GM12878 (cell line): ENCODE measurements around the gene METRNL. TPM values are rescaled to one million over a fixed set of nuclear protein-coding genes. Genes with fewer than 3 reads are reported as not detected.

Source experiments
- ATAC-seq: fragments of 200-7000 bp; cut with Tn5 transposase; 3 replicates; pipeline ENCODE4 v1.9.1; 2020; ENCODE audit warnings: mild to moderate bottlenecking, moderate library complexity
- BruUV-seq: library from RNA; stranded (reverse); fragments of 400-500 nt; replicated peaks from 2 replicates; lab custom pipeline; 2021; lab: Mats Ljungman, UMichigan
- CTCF ChIA-PET: fragments of 300-600 bp; sonication (Branson Sonifier 250); formaldehyde crosslinking; extraction: SDS; loops from one replicate; lab custom pipeline; 2021; ENCODE audit warnings: inconsistent platforms; lab: Yijun Ruan, JAX
- POLR2A ChIA-PET: fragments of 350-600 bp; formaldehyde crosslinking; extraction: SDS; loops from one replicate; lab custom pipeline; 2021; ENCODE audit warnings: inconsistent platforms; lab: Charles Lee
- RAD21 ChIA-PET: fragments of 300-600 bp; sonication (Branson Sonifier 250); formaldehyde crosslinking; loops from one replicate; lab custom pipeline; 2023; ENCODE audit warnings: antibody characterized with exemption; ENCODE audit not compliant: unreplicated experiment; lab: Charles Lee
- SMC1A ChIA-PET: fragments of 300-600 bp; sonication (Branson Sonifier 250); formaldehyde crosslinking; loops from one replicate; lab custom pipeline; 2023; ENCODE audit not compliant: unreplicated experiment, uncharacterized antibody; lab: Charles Lee
- DNase-seq: peaks from one replicate; pipeline ENCODE4 v3.0.0-alpha.2; 2011; ENCODE audit warnings: low read depth, low spot score
- FAIRE-seq: peaks from 3 replicates; lab custom pipeline; 2011; peaks lifted over from hg19 to GRCh38; lab: Jason Lieb, UNC
- H2AFZ ChIP-seq: 2 replicates; pipeline ENCODE4 v1.6.0; 2011; ENCODE audit warnings: low read depth, low read length, control low read depth; ENCODE audit not compliant: control insufficient read depth
- H3K27ac ChIP-seq: 2 replicates; pipeline ENCODE4 v1.5.1; 2011; ENCODE audit warnings: control low read depth; ENCODE audit not compliant: control insufficient read depth, insufficient read depth
- H3K27me3 ChIP-seq, 2 experiments: replicated peaks in 1 of 2; 2 replicates each; pipeline versions ENCODE4 v1.6.0 to v1.6.1; 2011; ENCODE audit warnings: low read length in 1 of 2; ENCODE audit not compliant: control insufficient read depth in 2 of 2, insufficient read depth in 2 of 2
- H3K36me3 ChIP-seq, 2 experiments: 2 replicates each; pipeline ENCODE4 v1.5.1; 2011; ENCODE audit warnings: low read length in 1 of 2; ENCODE audit not compliant: control insufficient read depth in 2 of 2, insufficient read depth in 2 of 2
- H3K4me1 ChIP-seq: 2 replicates; pipeline ENCODE4 v1.6.1; 2011; ENCODE audit warnings: mild to moderate bottlenecking, low read length, moderate library complexity, mixed read lengths; ENCODE audit not compliant: control insufficient read depth, insufficient read depth
- H3K4me2 ChIP-seq: 2 replicates; pipeline ENCODE4 v1.6.0; 2011; ENCODE audit warnings: control low read depth; ENCODE audit not compliant: control insufficient read depth, insufficient read depth
- H3K4me3 ChIP-seq: fragments of 200-600 bp; sonication (generic); 2 replicates; pipeline ENCODE4 v1.5.1; 2016
- H3K79me2 ChIP-seq: 2 replicates; pipeline ENCODE4 v1.6.0; 2011; ENCODE audit warnings: low read length; ENCODE audit not compliant: control insufficient read depth, insufficient read depth
- H3K9ac ChIP-seq: 2 replicates; pipeline ENCODE4 v1.8.0; 2011; ENCODE audit warnings: low read length, control low read depth, mixed read lengths; ENCODE audit not compliant: control insufficient read depth, insufficient read depth
- H3K9me3 ChIP-seq: replicated peaks from 3 replicates; pipeline ENCODE4 v1.5.1; 2011; ENCODE audit warnings: mild to moderate bottlenecking, low read length; ENCODE audit not compliant: control insufficient read depth, insufficient read depth
- H4K20me1 ChIP-seq: 2 replicates; pipeline ENCODE4 v1.6.0; 2011; ENCODE audit not compliant: control insufficient read depth, insufficient read depth
- CHD4 ChIP-seq: fragments of 200-600 bp; sonication (generic); IDR thresholded peaks from 2 replicates; pipeline ENCODE4 v1.6.1; 2016; ENCODE audit warnings: mild to moderate bottlenecking
- CUX1 ChIP-seq: IDR thresholded peaks from 2 replicates; pipeline ENCODE4 v1.6.1; 2012; ENCODE audit warnings: improper control_type of control experiment, low read depth, low read length; ENCODE audit not compliant: insufficient replicate concordance
- EZH2 ChIP-seq: IDR thresholded peaks from 2 replicates; pipeline ENCODE4 v1.6.1; 2012; ENCODE audit warnings: low read depth, mild to moderate bottlenecking, control low read depth, inconsistent platforms, low read length, borderline replicate concordance; ENCODE audit not compliant: control insufficient read depth
- FOS ChIP-seq: IDR thresholded peaks from 3 replicates; pipeline ENCODE4 v1.6.1; 2011; ENCODE audit warnings: borderline replicate concordance; ENCODE audit not compliant: insufficient read length; ENCODE audit errors: extremely low read depth
- HCFC1 ChIP-seq: fragments of 150-350 bp; IDR thresholded peaks from 2 replicates; pipeline ENCODE4 v1.6.1; 2014; ENCODE audit warnings: low read length
- RCOR1 ChIP-seq: conservative IDR thresholded peaks from 2 replicates; pipeline ENCODE4 v1.6.1; 2012; ENCODE audit warnings: low read depth, low read length, improper control_type of control experiment
- RFX5 ChIP-seq: IDR thresholded peaks from 2 replicates; pipeline ENCODE4 v1.6.1; 2011; ENCODE audit warnings: low read depth, low read length, improper control_type of control experiment
- SMARCA5 ChIP-seq: fragments of 450-650 bp; IDR thresholded peaks from 2 replicates; pipeline ENCODE4 v1.6.1; 2017; ENCODE audit warnings: mild to moderate bottlenecking
- TCF12 ChIP-seq: IDR thresholded peaks from 2 replicates; pipeline ENCODE4 v1.6.1; 2011; ENCODE audit warnings: low read depth, mild to moderate bottlenecking, low read length
- WGBS: methylation state at CpG from one replicate; pipeline ENCODE4 v1.1.6; 2016; ENCODE audit warnings: low lambda C conversion rate; ENCODE audit not compliant: insufficient replicate concordance, insufficient coverage; ENCODE audit errors: missing lambda C conversion rate; 5-methylcytosine and 5-hydroxymethylcytosine counted together
- in situ Hi-C: fragments of 300-500 bp; cut with MboI; formaldehyde crosslinking; loops from 9 replicates; pipeline ENCODE4 v1.14.3; 2018; ENCODE audit warnings: mixed read lengths
- intact Hi-C: fragments of 100-400 bp; cut with micrococcal nuclease; formaldehyde crosslinking; loops from one replicate; pipeline ENCODE4 v1.14.2; 2022; ENCODE audit not compliant: unreplicated experiment
- polyA plus RNA-seq, 11 experiments: library from polyadenylated mRNA; depleted of rRNA in 4 of 11; unstranded in 6 of 11; stranded (reverse) in 5 of 11; fragments of >200 nt; fragmentation: Nextera tagmentation in 4 of 11; fragmentation: Illumina TruSeq in 1 of 11; extraction: Ambion mirVana in 4 of 11; extraction: Trizol in 1 of 11; gene quantifications; 1 replicate in 1 of 11; 2 replicates in 10 of 11; pipeline versions ENCODE4 v1.2.1 to v1.2.3, GENCODE V29; 2011 to 2016; ENCODE audit warnings: inconsistent platforms in 2 of 11, missing spikeins in 2 of 11, low read depth in 1 of 11
- total RNA-seq, 4 experiments: library from RNA; depleted of rRNA in 3 of 4; stranded (reverse); fragments of >200 nt in 3 of 4; fragmentation: Illumina TruSeq in 1 of 4; extraction: Trizol in 1 of 4; gene quantifications; 2 replicates each; pipeline versions ENCODE4 v1.2.1 to v1.2.3, GENCODE V29; 2013 to 2021

METRNL gene
- total and polyA plus RNA-seq, 10 of the 15 experiments (the other 5 are each of a cell fraction or from before 2014, with no cell fraction given), result 0.05 to 3.7 (median 0.48) TPM; not detected in 2

GRCh38 chr17:83037084-83037873 lies 42.1 kb upstream of the METRNL start:
- in situ Hi-C loops (no loop called here), intact Hi-C loops (no loop called here)
- no peak overlapping the region for H3K27ac ChIP-seq
- no peak for DNase-seq
- ATAC-seq, result no peak
- WGBS, result 90% methylated on average over 30 of the region's 30 CpGs
- peaks cover 0 to 2% of the 10 kb centered on the region in 2 experiments; a peak in 2 of 4 replicates for H3K36me3 ChIP-seq
- ChIA-PET POLR2A (no interaction called here), CTCF (no interaction called here), RAD21 (no interaction called here), SMC1A (no interaction called here)
- BruUV-seq, result no TSS peak
- no peak overlapping the region for H2AFZ ChIP-seq
- no peak overlapping the region for H3K4me3 ChIP-seq
- H3K9ac ChIP-seq, result no peak overlapping the region
- FAIRE-seq, result no peak
- H3K9me3 ChIP-seq, result peaks cover 14% of the 10 kb centered on the region
- TF ChIP-seq TCF12 (no peak), SMARCA5 (no peak), RCOR1 (no peak), EZH2 (no peak), CUX1 (no peak), CHD4 (no peak), FOS (no peak), HCFC1 (no peak), RFX5 (no peak)
- H3K4me1 ChIP-seq, result no peaks in the 10 kb centered on the region
- no peaks in the 10 kb centered on the region for H4K20me1 ChIP-seq
- no peak overlapping the region for H3K4me2 ChIP-seq
- H3K27me3 ChIP-seq, result no peaks in the 10 kb centered on the region
- no peaks in the 10 kb centered on the region for H3K79me2 ChIP-seq
